Posterior vena cava (tissue), 2 donors: ENCODE results near the gene SH3BP4. TPM values are rescaled to one million over a fixed set of nuclear protein-coding genes. Genes with fewer than 3 reads are reported as not detected.

Experiments used
- DNase-seq: peaks from one replicate; pipeline ENCODE4 v3.0.0-alpha.2; 2020; ENCODE audit warnings: low spot score
- intact Hi-C, 2 donors: fragments of 100-400 bp; cut with DNase I; formaldehyde crosslinking; loops; one replicate each; pipeline versions ENCODE4 v1.14.1 to v1.14.2; 2022 to 2023
- total RNA-seq, 2 donors: library from RNA; stranded (reverse); fragmentation: NEBNext Ultra II Directional; extraction: Animal tissue kit (Norgen Biotek cat#: 25700); gene quantifications; one replicate each; pipeline ENCODE4 v1.2.1, GENCODE V29; 2021
- donor health status: DM: yes; HTN: yes; CAD: no.
- donor health status: DM: yes; HTN: yes; CAD: no.

Gene SH3BP4
- total RNA-seq, 2 donors from 2014 or later = 17.5 to 19.2 TPM

- peak; percentile 58 for DNase-seq
- intact Hi-C loops = no loop called here
Measured at GRCh38 chr2:234963773-234964615, 12.2 kb downstream of the SH3BP4 start.

GRCh38 chr2:234964631-234965461 is 13.0 kb downstream of the SH3BP4 start:
- intact Hi-C loops = no loop called here
- peak; percentile 63 for DNase-seq

GRCh38 chr2:234966340-234966739 is 14.5 kb downstream of the SH3BP4 start:
- intact Hi-C loops = no loop called here

GRCh38 chr2:234967201-234967869 is 15.5 kb downstream of the SH3BP4 start:
- peak; percentile 64 for DNase-seq
- intact Hi-C loops = no loop called here

More at GRCh38 chr2:234966340-234966739, 14.5 kb downstream of the SH3BP4 start:
- DNase-seq = no peak

- peak; percentile 3 for DNase-seq
- intact Hi-C loops = no loop called here
Measured at GRCh38 chr2:234967870-234968208, 16.0 kb downstream of the SH3BP4 start.

GRCh38 chr2:234968631-234969305 is 17.0 kb downstream of the SH3BP4 start:
- DNase-seq = peak; percentile 8
- intact Hi-C loops = loop anchor here in 1 of 2 donors (1.0 kb wide), 1 partner anchor 23 kb away; no protein-coding TSS in a partner anchor

GRCh38 chr2:234969306-234970098 is 17.7 kb downstream of the SH3BP4 start:
- intact Hi-C loops = loop anchor here in 1 of 2 donors (1.0 kb wide), 1 partner anchor 22 kb away; no protein-coding TSS in a partner anchor
- DNase-seq = peak; percentile 44

GRCh38 chr2:234970099-234970440 is 18.3 kb downstream of the SH3BP4 start:
- intact Hi-C loops = no loop called here
- no peak for DNase-seq

GRCh38 chr2:234970477-234970882 is 18.7 kb downstream of the SH3BP4 start:
- DNase-seq = no peak
- intact Hi-C loops = no loop called here

- no peak for DNase-seq
- intact Hi-C loops = no loop called here
Measured at GRCh38 chr2:234971496-234971895, 19.7 kb downstream of the SH3BP4 start.

GRCh38 chr2:234973008-234973407 is 21.2 kb downstream of the SH3BP4 start:
- intact Hi-C loops = no loop called here
- no peak for DNase-seq

- intact Hi-C loops = no loop called here
- no peak for DNase-seq
Measured at GRCh38 chr2:234974501-234975385, 22.9 kb downstream of the SH3BP4 start.

- no peak for DNase-seq
- intact Hi-C loops = no loop called here
Measured at GRCh38 chr2:234975611-234976010, 23.8 kb downstream of the SH3BP4 start.

GRCh38 chr2:234976479-234977227 is 24.8 kb downstream of the SH3BP4 start:
- no peak for DNase-seq
- intact Hi-C loops = no loop called here

GRCh38 chr2:234977228-234977679 is 25.4 kb downstream of the SH3BP4 start:
- no peak for DNase-seq
- intact Hi-C loops = no loop called here

GRCh38 chr2:234978466-234979203 is 26.8 kb downstream of the SH3BP4 start:
- no peak for DNase-seq
- intact Hi-C loops = no loop called here
